ENCODE measurements around the gene TEAD1.

The TEAD1 gene

GRCh38 chr11:12770435-12770834 lies 96.2 kb downstream of the TEAD1 start:
- no peak overlapping the region for H3K27ac ChIP-seq
- TF ChIP-seq CTCF (IDR thresholded peaks at IDR 0.05) (no peak), ZFX (IDR thresholded peaks at IDR 0.05; ENCODE audit: borderline replicate concordance) (no peak)

- TF ChIP-seq CTCF (IDR thresholded peaks at IDR 0.05) (no peak), ZFX (IDR thresholded peaks at IDR 0.05; ENCODE audit: borderline replicate concordance) (no peak)
- H3K27ac ChIP-seq, result no peak overlapping the region
These were observed 96.9 kb downstream of the TEAD1 start for GRCh38 chr11:12770966-12771597.

GRCh38 chr11:12771875-12772274 lies 97.7 kb downstream of the TEAD1 start:
- no peak overlapping the region for H3K27ac ChIP-seq

GRCh38 chr11:12772324-12772723 lies 98.1 kb downstream of the TEAD1 start:
- TF ChIP-seq CTCF (IDR thresholded peaks at IDR 0.05), result no peak
- TF ChIP-seq ZFX (IDR thresholded peaks at IDR 0.05; ENCODE audit: borderline replicate concordance), result no peak

More at GRCh38 chr11:12771875-12772274, 97.7 kb downstream of the TEAD1 start:
- TF ChIP-seq ZFX (IDR thresholded peaks at IDR 0.05; ENCODE audit: borderline replicate concordance) (no peak), CTCF (IDR thresholded peaks at IDR 0.05) (no peak)

GRCh38 chr11:12773591-12773990 lies 99.4 kb downstream of the TEAD1 start:
- no peak overlapping the region for H3K27ac ChIP-seq
- TF ChIP-seq CTCF (IDR thresholded peaks at IDR 0.05) (no peak), ZFX (IDR thresholded peaks at IDR 0.05; ENCODE audit: borderline replicate concordance) (no peak)

More at GRCh38 chr11:12772324-12772723, 98.1 kb downstream of the TEAD1 start:
- no peak overlapping the region for H3K27ac ChIP-seq

- H3K27ac ChIP-seq, result no peak overlapping the region
- TF ChIP-seq ZFX (IDR thresholded peaks at IDR 0.05; ENCODE audit: borderline replicate concordance) (no peak), CTCF (IDR thresholded peaks at IDR 0.05) (no peak)
These were observed 101.7 kb downstream of the TEAD1 start for GRCh38 chr11:12775955-12776354.

GRCh38 chr11:12777208-12777874 lies 103.1 kb downstream of the TEAD1 start:
- no peak overlapping the region for H3K27ac ChIP-seq
- TF ChIP-seq CTCF (IDR thresholded peaks at IDR 0.05) (no peak), ZFX (IDR thresholded peaks at IDR 0.05; ENCODE audit: borderline replicate concordance) (no peak)

All from 22Rv1 (cell line).